B cell (primary cell): ENCODE data around the gene KCNMB2. TPM values are rescaled to one million over a fixed set of nuclear protein-coding genes. Genes with fewer than 3 reads are reported as not detected.

Experiments
- ATAC-seq: fragments of 200-7000 bp; cut with Tn5 transposase; one replicate; pipeline ENCODE4 v1.10.0; 2021; ENCODE audit warnings: low read depth, mild to moderate bottlenecking, moderate number of reproducible peaks, moderate library complexity
- CTCF ChIA-PET: fragments of 350-600 bp; sonication (Branson Sonifier 250); formaldehyde crosslinking; loops from one replicate; lab custom pipeline; 2021; ENCODE audit warnings: antibody characterized with exemption, inconsistent platforms; lab: Charles Lee
- POLR2A ChIA-PET: fragments of 350-600 bp; sonication (Branson Sonifier 250); formaldehyde crosslinking; loops from one replicate; lab custom pipeline; 2021; ENCODE audit warnings: antibody characterized with exemption; lab: Charles Lee
- DNase-seq: peaks from one replicate; pipeline ENCODE4 v3.0.0; 2013
- H2AFZ ChIP-seq: 2 replicates; pipeline ENCODE4 v1.6.1; 2012; ENCODE audit warnings: mild to moderate bottlenecking, low read depth, low read length; ENCODE audit not compliant: insufficient read depth, poor library complexity, severe bottlenecking
- H3K27ac ChIP-seq, 2 donors: 1 replicate in 1 of 2; 2 replicates in 1 of 2; pipeline ENCODE4 v1.5.1; 2012 to 2013; ENCODE audit warnings: low read length in 2 of 2, mild to moderate bottlenecking in 2 of 2, moderate library complexity in 1 of 2
- H3K27me3 ChIP-seq, 4 experiments: fragments of 200-600 bp in 1 of 4; sonication (generic) in 1 of 4; replicated peaks in 1 of 4; 1 replicate in 2 of 4; 2 replicates in 2 of 4; pipeline versions ENCODE4 v1.6.1 to v1.7.0; 2013 to 2016; ENCODE audit warnings: low read length in 3 of 4, mild to moderate bottlenecking in 2 of 4, mixed read lengths in 1 of 4, moderate library complexity in 1 of 4; ENCODE audit not compliant: insufficient read depth in 4 of 4, control insufficient read depth in 3 of 4; ENCODE audit errors: control extremely low read depth in 1 of 4
- H3K36me3 ChIP-seq, 2 experiments: replicated peaks in 1 of 2; 1 replicate in 1 of 2; 2 replicates in 1 of 2; pipeline versions ENCODE4 v1.6.1 to v1.7.1; 2013; ENCODE audit warnings: low read length in 1 of 2; ENCODE audit not compliant: insufficient read depth in 2 of 2, control insufficient read depth in 1 of 2; ENCODE audit errors: control extremely low read depth in 1 of 2, extremely low read depth in 1 of 2
- H3K4me1 ChIP-seq, 2 donors: fragments of 200-600 bp in 1 of 2; sonication (generic) in 1 of 2; 1 replicate in 1 of 2; 2 replicates in 1 of 2; pipeline versions ENCODE4 v1.5.1 to v1.6.1; 2013 to 2017; ENCODE audit warnings: low read length in 2 of 2; ENCODE audit not compliant: control insufficient read depth in 2 of 2, insufficient read depth in 2 of 2
- H3K4me2 ChIP-seq: replicated peaks from 2 replicates; pipeline ENCODE3; 2012; ENCODE audit warnings: mild to moderate bottlenecking, low read depth, low read length; ENCODE audit not compliant: poor library complexity, severe bottlenecking
- H3K4me3 ChIP-seq, 5 experiments: fragments of 200-600 bp in 1 of 5; sonication (generic) in 1 of 5; 1 replicate in 3 of 5; 2 replicates in 2 of 5; pipeline versions ENCODE4 v1.5.1 to v1.7.0; 2011 to 2016; ENCODE audit warnings: low read length in 4 of 5, mild to moderate bottlenecking in 4 of 5, low read depth in 2 of 5, control low read depth in 1 of 5, moderate library complexity in 1 of 5; ENCODE audit not compliant: insufficient read depth in 1 of 5; ENCODE audit errors: control extremely low read depth in 1 of 5, extremely low read depth in 1 of 5
- H3K79me2 ChIP-seq: fragments of 200-600 bp; sonication (generic); one replicate; pipeline ENCODE4 v1.6.0; 2016; ENCODE audit warnings: low read length; ENCODE audit not compliant: control insufficient read depth, insufficient read depth
- H3K9ac ChIP-seq: fragments of 200-600 bp; sonication (generic); 2 replicates; pipeline ENCODE4 v1.6.1; 2017; ENCODE audit warnings: mild to moderate bottlenecking, low read length, moderate library complexity
- H3K9me3 ChIP-seq, 3 donors: one replicate each; pipeline versions ENCODE4 v1.6.1 to v1.7.1; 2013; ENCODE audit warnings: low read length in 2 of 3; ENCODE audit not compliant: control insufficient read depth in 2 of 3, insufficient read depth in 1 of 3; ENCODE audit errors: control extremely low read depth in 1 of 3
- H4K20me1 ChIP-seq: 2 replicates; pipeline ENCODE4 v1.6.0; 2012; ENCODE audit warnings: mild to moderate bottlenecking, low read length; ENCODE audit not compliant: insufficient read depth, control insufficient read depth, poor library complexity, severe bottlenecking
- H3K27ac Mint-ChIP-seq: one replicate; pipeline ENCODE4 v1.8.0; 2021; ENCODE audit warnings: mixed read lengths
- H3K27me3 Mint-ChIP-seq: one replicate; pipeline ENCODE4 v1.8.0; 2021; ENCODE audit warnings: mixed read lengths
- H3K4me1 Mint-ChIP-seq: one replicate; pipeline ENCODE4 v1.8.0; 2021; ENCODE audit warnings: mixed read lengths
- H3K4me3 Mint-ChIP-seq: one replicate; pipeline ENCODE4 v1.8.0; 2021; ENCODE audit warnings: mixed read lengths
- H3K9me3 Mint-ChIP-seq: one replicate; pipeline ENCODE4 v1.8.0; 2022; ENCODE audit warnings: mixed read lengths; ENCODE audit not compliant: insufficient read depth
- CTCF ChIP-seq: fragments of 200-600 bp; IDR thresholded peaks from one replicate; pipeline ENCODE4 v1.8.0; 2022; ENCODE audit warnings: antibody characterized with exemption, mild to moderate bottlenecking
- EZH2 ChIP-seq: IDR thresholded peaks from 2 replicates; pipeline ENCODE4 v1.6.1; 2012; ENCODE audit warnings: borderline replicate concordance, low read depth, mild to moderate bottlenecking, moderate library complexity, low read length; ENCODE audit not compliant: insufficient read depth, poor library complexity, severe bottlenecking
- WGBS: methylation state at CpG from one replicate; pipeline ENCODE4 v1.1.5; 2013; ENCODE audit warnings: missing lambda C conversion rate; ENCODE audit not compliant: insufficient coverage; 5-methylcytosine and 5-hydroxymethylcytosine counted together
- intact Hi-C: fragments of 100-400 bp; cut with micrococcal nuclease; formaldehyde crosslinking; loops from one replicate; pipeline ENCODE4 v1.10.0; 2022
- polyA plus RNA-seq: library from polyadenylated mRNA; depleted of rRNA; stranded (reverse); fragments of >200 nt; gene quantifications from 2 replicates; pipeline ENCODE4 v1.2.3, GENCODE V29; 2012
- total RNA-seq, 2 donors: library from RNA; stranded (reverse); fragments of 120-200 nt in 1 of 2; gene quantifications; 1 replicate in 1 of 2; 2 replicates in 1 of 2; pipeline versions ENCODE4 v1.2.3 to v1.2.4, GENCODE V29; 2013 to 2022

KCNMB2 gene
- total and polyA plus RNA-seq, 2 donors (not counting 1 experiment from before 2014, with no cell fraction given), result not detected

- Mint-ChIP-seq H3K4me1 (peaks cover 3% of the 10 kb centered on the region), H3K4me3 (no peak overlapping the region), H3K27me3 (no peaks in the 10 kb centered on the region), H3K9me3 (no peaks in the 10 kb centered on the region), H3K27ac (no peak overlapping the region)
- Histone ChIP-seq H3K27me3 (no peaks in the 10 kb centered on the region), H3K9ac (no peak overlapping the region), H3K79me2 (no peaks in the 10 kb centered on the region), H3K36me3 (no peaks in the 10 kb centered on the region), H3K27ac (no peak overlapping the region), H4K20me1 (no peaks in the 10 kb centered on the region), H3K4me3 (no peak overlapping the region), H3K4me1 (no peaks in the 10 kb centered on the region), H3K4me2 (no peak overlapping the region), H2AFZ (no peak overlapping the region), H3K9me3 (no peaks in the 10 kb centered on the region)
- ATAC-seq, result no peak
- TF ChIP-seq CTCF, result no peak
- WGBS, result 75% methylated on average over 1 of the region's 1 CpG
- ChIA-PET POLR2A (no interaction called here), CTCF (no interaction called here)
- no peak for DNase-seq
- intact Hi-C loops, result no loop called here
These were observed 137.3 kb downstream of the KCNMB2 start for GRCh38 chr3:178673529-178673928.

DNA sequence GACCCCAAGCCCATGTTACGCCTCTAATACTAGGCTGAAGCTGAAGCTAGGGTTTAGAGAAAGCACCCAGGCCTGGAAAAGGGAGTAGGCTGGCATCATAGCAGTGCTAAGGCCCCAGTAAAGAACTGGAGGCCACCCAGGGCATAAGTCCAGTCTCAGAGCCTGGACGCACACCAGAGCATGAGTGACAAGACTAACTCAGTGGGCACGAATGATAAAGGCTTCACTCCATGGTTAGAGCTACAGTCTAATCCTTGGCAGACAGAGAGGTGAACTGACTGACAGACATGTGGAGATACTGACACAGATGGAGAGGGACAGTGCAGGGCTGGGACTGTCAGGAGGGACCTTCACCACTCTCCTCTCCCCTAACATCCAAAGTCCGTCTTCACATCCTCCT is 139.8 kb downstream of the KCNMB2 start:
- no peaks in the 10 kb centered on the region for H3K79me2 ChIP-seq
- no peak for ATAC-seq
- no peak for DNase-seq
- H3K9me3 ChIP-seq, result no peaks in the 10 kb centered on the region
- TF ChIP-seq CTCF (no peak), EZH2 (no peak)
- H4K20me1 ChIP-seq, result no peaks in the 10 kb centered on the region
- Mint-ChIP-seq H3K4me1 (no peaks in the 10 kb centered on the region), H3K27ac (no peak overlapping the region), H3K4me3 (no peak overlapping the region), H3K27me3 (no peaks in the 10 kb centered on the region), H3K9me3 (no peaks in the 10 kb centered on the region)
- no peak overlapping the region for H2AFZ ChIP-seq
- H3K27me3 ChIP-seq, result no peaks in the 10 kb centered on the region
- H3K4me1 ChIP-seq, result no peaks in the 10 kb centered on the region
- H3K4me3 ChIP-seq, result no peak overlapping the region
- no peak overlapping the region for H3K9ac ChIP-seq
- CTCF ChIA-PET, result no interaction called here
- H3K36me3 ChIP-seq, result no peaks in the 10 kb centered on the region
- intact Hi-C loops, result no loop called here
- 96% methylated on average over 3 of the region's 4 CpGs for WGBS
- no peak overlapping the region for H3K27ac ChIP-seq
- H3K4me2 ChIP-seq, result no peak overlapping the region
- POLR2A ChIA-PET, result no interaction called here
